Measurements from ENCODE around the gene LOX.

Gene LOX

DNA sequence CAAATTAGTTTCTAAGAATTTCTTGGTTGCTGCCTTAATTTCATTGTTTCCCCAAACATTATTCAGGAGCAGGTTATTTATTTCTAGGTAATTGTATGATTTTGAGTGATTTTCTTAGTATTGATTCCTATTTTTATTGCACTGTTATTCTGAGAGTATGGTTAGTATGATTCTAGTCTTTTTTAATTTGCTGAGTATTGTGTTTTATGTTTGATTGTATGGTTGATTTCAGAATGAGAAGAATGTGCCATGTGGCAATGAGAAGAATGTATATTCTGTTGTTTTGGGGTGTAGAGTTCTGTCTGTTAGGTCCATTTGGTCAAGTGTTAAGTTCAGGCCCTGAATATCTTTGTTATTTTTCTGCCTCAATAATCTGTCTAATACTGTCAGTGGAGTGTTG lies 27.1 kb downstream of the LOX start:
- no peak overlapping the region for H3K4me3 ChIP-seq (ENCODE audit: low read depth, low read length, poor library complexity, severe bottlenecking)
- H3K4me1 ChIP-seq (ENCODE audit: insufficient read depth, low read length, severe bottlenecking): no peaks in the 10 kb centered on the region
- no peaks in the 10 kb centered on the region for H3F3A ChIP-seq (ENCODE audit: insufficient read depth, low read length)
- H3K79me2 ChIP-seq (ENCODE audit: insufficient read depth, low read length): no peaks in the 10 kb centered on the region
- H3K27ac ChIP-seq (ENCODE audit: low read depth, low read length, poor library complexity, severe bottlenecking): no peak overlapping the region
- no peaks in the 10 kb centered on the region for H3K27me3 ChIP-seq (ENCODE audit: insufficient read depth, low read length)
- no peaks in the 10 kb centered on the region for H3K9me2 ChIP-seq (ENCODE audit: low read depth, low read length)
- H3K36me3 ChIP-seq (ENCODE audit: insufficient read depth, low read length): no peaks in the 10 kb centered on the region
- H4K20me1 ChIP-seq (ENCODE audit: insufficient read depth, low read length): no peaks in the 10 kb centered on the region
- no peak overlapping the region for H3K9ac ChIP-seq (ENCODE audit: low read length)
- no peak overlapping the region for H3K4me2 ChIP-seq (ENCODE audit: low read length)
- H2AFZ ChIP-seq (ENCODE audit: low read length): no peak overlapping the region
- TF ChIP-seq, protein P1, sequence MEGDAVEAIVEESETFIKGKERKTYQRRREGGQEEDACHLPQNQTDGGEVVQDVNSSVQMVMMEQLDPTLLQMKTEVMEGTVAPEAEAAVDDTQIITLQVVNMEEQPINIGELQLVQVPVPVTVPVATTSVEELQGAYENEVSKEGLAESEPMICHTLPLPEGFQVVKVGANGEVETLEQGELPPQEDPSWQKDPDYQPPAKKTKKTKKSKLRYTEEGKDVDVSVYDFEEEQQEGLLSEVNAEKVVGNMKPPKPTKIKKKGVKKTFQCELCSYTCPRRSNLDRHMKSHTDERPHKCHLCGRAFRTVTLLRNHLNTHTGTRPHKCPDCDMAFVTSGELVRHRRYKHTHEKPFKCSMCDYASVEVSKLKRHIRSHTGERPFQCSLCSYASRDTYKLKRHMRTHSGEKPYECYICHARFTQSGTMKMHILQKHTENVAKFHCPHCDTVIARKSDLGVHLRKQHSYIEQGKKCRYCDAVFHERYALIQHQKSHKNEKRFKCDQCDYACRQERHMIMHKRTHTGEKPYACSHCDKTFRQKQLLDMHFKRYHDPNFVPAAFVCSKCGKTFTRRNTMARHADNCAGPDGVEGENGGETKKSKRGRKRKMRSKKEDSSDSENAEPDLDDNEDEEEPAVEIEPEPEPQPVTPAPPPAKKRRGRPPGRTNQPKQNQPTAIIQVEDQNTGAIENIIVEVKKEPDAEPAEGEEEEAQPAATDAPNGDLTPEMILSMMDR (IDR thresholded peaks at IDR 0.05; ENCODE audit: low read length): no peak
- TF ChIP-seq EZH2 (IDR thresholded peaks at IDR 0.05; ENCODE audit: borderline replicate concordance, low read length): no peak
- no peaks in the 10 kb centered on the region for H3K9me3 ChIP-seq (ENCODE audit: low read length)

DNA sequence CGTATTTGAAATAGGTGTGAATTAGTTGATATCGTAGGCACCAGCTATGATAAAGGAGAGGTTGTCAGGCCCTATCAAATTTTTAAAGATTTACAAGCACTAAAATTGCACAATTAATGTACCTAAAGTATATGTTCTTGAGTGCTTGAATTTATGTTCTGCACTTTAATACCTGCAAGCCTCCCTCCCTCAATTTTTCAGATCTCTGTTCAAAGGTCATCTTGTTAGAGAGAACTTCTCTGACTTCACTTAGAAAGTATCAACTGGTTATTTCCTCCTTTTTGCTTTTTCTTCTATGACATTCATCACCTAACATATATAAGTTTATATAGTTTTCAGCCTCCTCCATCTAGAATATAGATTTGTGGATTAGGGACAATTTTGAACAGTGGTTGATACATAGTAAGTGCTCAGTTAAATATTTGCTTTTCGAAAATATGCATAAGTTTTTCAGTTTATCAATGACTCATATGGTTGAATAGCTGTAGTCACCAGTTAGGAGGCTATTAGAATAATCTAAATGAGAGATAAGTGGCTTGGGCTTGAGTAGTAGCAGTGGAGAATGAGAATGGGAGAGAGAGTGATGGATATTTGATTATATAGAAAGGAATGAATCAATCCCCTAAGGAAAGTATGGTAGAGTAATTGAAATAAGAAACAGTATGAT lies 37.3 kb downstream of the LOX start:
- H3K4me1 ChIP-seq (ENCODE audit: insufficient read depth, low read length, severe bottlenecking): no peaks in the 10 kb centered on the region
- TF ChIP-seq, protein P1 (IDR thresholded peaks at IDR 0.05; ENCODE audit: low read length): no peak
- TF ChIP-seq EZH2 (IDR thresholded peaks at IDR 0.05; ENCODE audit: borderline replicate concordance, low read length): no peak

DNA sequence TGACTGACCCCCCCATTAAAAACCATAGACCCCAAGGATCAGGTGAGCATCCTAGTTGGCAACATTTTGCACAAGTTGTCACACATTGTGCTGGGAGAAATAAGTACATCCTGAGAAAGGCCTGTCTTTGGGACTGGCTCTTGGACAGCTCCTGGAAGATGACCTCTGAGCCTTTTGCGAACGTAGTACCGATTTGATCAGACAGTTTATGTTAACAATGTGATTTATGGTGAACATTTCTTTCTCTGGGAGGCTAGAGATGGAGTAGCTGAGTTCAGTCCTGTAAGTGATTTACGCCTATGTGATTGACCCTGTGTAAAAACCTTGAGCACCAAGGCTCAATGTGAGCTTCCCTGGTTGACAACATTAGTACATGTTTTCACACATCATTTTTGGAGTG lies 41.7 kb downstream of the LOX start:
- Histone ChIP-seq H3K4me2 (ENCODE audit: low read length) (no peak overlapping the region), H3K9me3 (ENCODE audit: low read length) (no peaks in the 10 kb centered on the region), H3K27me3 (ENCODE audit: insufficient read depth, low read length) (no peaks in the 10 kb centered on the region), H3K9ac (ENCODE audit: low read length) (no peak overlapping the region), H3K4me1 (ENCODE audit: insufficient read depth, low read length, severe bottlenecking) (no peaks in the 10 kb centered on the region), H3K79me2 (ENCODE audit: insufficient read depth, low read length) (no peaks in the 10 kb centered on the region), H3F3A (ENCODE audit: insufficient read depth, low read length) (no peaks in the 10 kb centered on the region), H3K4me3 (ENCODE audit: low read depth, low read length, poor library complexity, severe bottlenecking) (no peak overlapping the region), H3K9me2 (ENCODE audit: low read depth, low read length) (no peaks in the 10 kb centered on the region), H3K36me3 (ENCODE audit: insufficient read depth, low read length) (no peaks in the 10 kb centered on the region; the same call in 1 of the 2 replicates), H4K20me1 (ENCODE audit: insufficient read depth, low read length) (no peaks in the 10 kb centered on the region), H3K27ac (ENCODE audit: low read depth, low read length, poor library complexity, severe bottlenecking) (no peak overlapping the region), H2AFZ (ENCODE audit: low read length) (no peak overlapping the region)
- TF ChIP-seq, protein P1 (IDR thresholded peaks at IDR 0.05; ENCODE audit: low read length): no peak
- no peak for TF ChIP-seq EZH2 (IDR thresholded peaks at IDR 0.05; ENCODE audit: borderline replicate concordance, low read length)

More for the DNA sequence above, 37.3 kb downstream of the LOX start:
- no peaks in the 10 kb centered on the region for H3K9me3 ChIP-seq (ENCODE audit: low read length)
- no peaks in the 10 kb centered on the region for H3K79me2 ChIP-seq (ENCODE audit: insufficient read depth, low read length)
- H3K36me3 ChIP-seq (ENCODE audit: insufficient read depth, low read length): no peaks in the 10 kb centered on the region
- no peak overlapping the region for H3K4me3 ChIP-seq (ENCODE audit: low read depth, low read length, poor library complexity, severe bottlenecking)
- no peak overlapping the region for H3K4me2 ChIP-seq (ENCODE audit: low read length)
- H4K20me1 ChIP-seq (ENCODE audit: insufficient read depth, low read length): no peaks in the 10 kb centered on the region
- no peaks in the 10 kb centered on the region for H3F3A ChIP-seq (ENCODE audit: insufficient read depth, low read length)
- no peak overlapping the region for H3K27ac ChIP-seq (ENCODE audit: low read depth, low read length, poor library complexity, severe bottlenecking)
- no peaks in the 10 kb centered on the region for H3K27me3 ChIP-seq (ENCODE audit: insufficient read depth, low read length)
- no peak overlapping the region for H3K9ac ChIP-seq (ENCODE audit: low read length)
- H2AFZ ChIP-seq (ENCODE audit: low read length): no peak overlapping the region
- no peaks in the 10 kb centered on the region for H3K9me2 ChIP-seq (ENCODE audit: low read depth, low read length)

All from OCI-LY1 (cell line).